Measurements from ENCODE around the gene PPTC7. TPM values are rescaled to one million over a fixed set of nuclear protein-coding genes. Genes with fewer than 3 reads are reported as not detected.

The PPTC7 gene
- total RNA-seq, 1 experiment from 2014 or later, result 18.3 TPM

DNA sequence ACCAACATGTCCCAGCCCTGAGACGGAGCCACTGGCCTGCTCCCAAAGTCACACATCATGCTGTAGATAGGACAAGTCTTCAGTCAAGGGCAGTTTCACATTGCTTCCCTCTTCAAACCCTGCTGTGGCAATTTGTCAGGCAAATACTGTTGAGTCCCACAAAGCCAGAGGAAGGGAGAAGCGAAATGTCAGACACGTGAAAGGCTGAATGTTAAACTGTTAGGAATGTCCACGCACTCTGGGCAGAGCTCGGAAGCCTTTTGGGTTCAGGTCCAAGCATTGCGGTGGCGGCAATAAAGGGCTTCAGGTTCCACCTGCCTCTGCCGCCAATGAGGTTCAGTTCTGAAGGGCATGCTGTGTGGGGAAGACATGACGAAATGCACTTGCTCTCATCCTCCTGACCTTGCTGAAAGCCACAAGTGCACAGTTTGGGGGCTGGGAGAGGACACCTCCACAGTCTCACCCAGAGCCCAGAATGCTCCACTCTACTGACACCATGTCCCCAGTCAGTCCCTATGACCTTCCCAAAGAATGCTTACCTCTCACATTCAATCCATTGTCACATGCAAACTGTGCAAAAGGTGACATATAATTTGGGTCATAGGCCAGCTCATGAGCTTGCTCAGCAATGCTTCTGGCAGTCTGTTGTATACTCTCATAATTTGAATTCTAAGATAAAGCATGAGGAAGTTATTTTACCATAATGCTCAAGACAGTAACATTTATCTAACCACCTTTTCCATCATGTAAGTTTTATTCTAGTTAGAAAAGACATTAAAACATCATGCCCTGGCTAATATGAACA lies 45.3 kb downstream of the PPTC7 start:
- intact Hi-C loops (cut with micrococcal nuclease; ENCODE audit: unreplicated experiment), result no loop called here
- CTCF ChIA-PET, result no interaction called here
- Histone ChIP-seq H3K4me3 (no peak overlapping the region), H3K9me3 (ENCODE audit: insufficient read depth, low read depth) (no peaks in the 10 kb centered on the region), H3K36me3 (ENCODE audit: low read depth) (peaks cover 32% of the 10 kb centered on the region), H3K27me3 (ENCODE audit: insufficient read depth, low read depth) (no peaks in the 10 kb centered on the region), H3K27ac (no peak overlapping the region), H3K4me1 (replicated peaks; ENCODE audit: insufficient read depth) (peaks cover 9% of the 10 kb centered on the region), H3K9me2 (ENCODE audit: insufficient read depth) (no peaks in the 10 kb centered on the region), H3F3A (ENCODE audit: insufficient read depth, low read depth) (peaks cover 24% of the 10 kb centered on the region), H4K20me1 (ENCODE audit: insufficient read depth) (no peaks in the 10 kb centered on the region), H3K79me2 (ENCODE audit: low read depth) (no peaks in the 10 kb centered on the region; the same call in 1 of the 2 replicates), H2AFZ (no peak overlapping the region), H3K4me2 (no peak overlapping the region)
- BruUV-seq (replicated peaks), result no TSS peak
- no peak for DNase-seq
- no peak for TF ChIP-seq EZH2 (IDR thresholded peaks at IDR 0.05; ENCODE audit: low read depth)
- TF ChIP-seq, protein P1, sequence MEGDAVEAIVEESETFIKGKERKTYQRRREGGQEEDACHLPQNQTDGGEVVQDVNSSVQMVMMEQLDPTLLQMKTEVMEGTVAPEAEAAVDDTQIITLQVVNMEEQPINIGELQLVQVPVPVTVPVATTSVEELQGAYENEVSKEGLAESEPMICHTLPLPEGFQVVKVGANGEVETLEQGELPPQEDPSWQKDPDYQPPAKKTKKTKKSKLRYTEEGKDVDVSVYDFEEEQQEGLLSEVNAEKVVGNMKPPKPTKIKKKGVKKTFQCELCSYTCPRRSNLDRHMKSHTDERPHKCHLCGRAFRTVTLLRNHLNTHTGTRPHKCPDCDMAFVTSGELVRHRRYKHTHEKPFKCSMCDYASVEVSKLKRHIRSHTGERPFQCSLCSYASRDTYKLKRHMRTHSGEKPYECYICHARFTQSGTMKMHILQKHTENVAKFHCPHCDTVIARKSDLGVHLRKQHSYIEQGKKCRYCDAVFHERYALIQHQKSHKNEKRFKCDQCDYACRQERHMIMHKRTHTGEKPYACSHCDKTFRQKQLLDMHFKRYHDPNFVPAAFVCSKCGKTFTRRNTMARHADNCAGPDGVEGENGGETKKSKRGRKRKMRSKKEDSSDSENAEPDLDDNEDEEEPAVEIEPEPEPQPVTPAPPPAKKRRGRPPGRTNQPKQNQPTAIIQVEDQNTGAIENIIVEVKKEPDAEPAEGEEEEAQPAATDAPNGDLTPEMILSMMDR (conservative IDR thresholded peaks at IDR 0.05), result no peak
- POLR2A ChIA-PET (ENCODE audit: unreplicated experiment), result no interaction called here

DNA sequence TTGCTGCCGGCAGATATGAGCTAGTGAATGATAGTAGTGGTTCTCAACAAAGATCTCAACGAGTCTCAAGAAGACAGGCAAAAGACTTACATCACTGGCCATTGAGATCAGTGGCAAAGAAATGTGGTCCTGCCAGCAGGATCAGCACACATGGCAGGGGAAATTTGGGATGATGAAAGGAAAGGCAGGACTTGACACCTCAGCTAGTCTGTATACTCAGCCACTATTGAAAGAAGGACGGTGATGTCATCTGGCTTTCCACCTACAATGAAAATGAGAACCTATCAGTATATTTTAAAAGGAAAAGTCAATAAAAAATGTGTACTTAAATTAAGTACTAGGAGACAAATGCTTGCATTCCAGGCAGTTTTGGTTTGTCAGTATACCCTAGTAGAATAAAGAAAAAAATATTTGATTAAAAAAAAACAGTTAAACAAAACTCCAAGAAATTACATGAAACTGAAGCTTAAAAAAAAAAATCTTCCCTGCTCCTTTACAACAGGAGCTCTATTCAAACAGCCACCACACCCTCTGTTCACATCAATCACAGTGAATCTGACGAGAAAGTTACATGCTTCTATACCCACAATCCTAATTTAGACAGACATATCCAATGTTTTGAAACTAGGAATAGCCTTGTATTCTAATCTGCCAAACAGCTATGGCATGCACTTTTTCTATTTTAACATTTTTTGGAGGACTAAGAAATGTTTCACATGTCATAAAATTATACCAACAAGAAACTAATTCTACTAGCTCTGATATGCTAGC lies 46.1 kb downstream of the PPTC7 start:
- Histone ChIP-seq H3K9me2 (ENCODE audit: insufficient read depth) (no peaks in the 10 kb centered on the region), H3K79me2 (ENCODE audit: low read depth) (no peaks in the 10 kb centered on the region; the same call in 1 of the 2 replicates), H4K20me1 (ENCODE audit: insufficient read depth) (no peaks in the 10 kb centered on the region), H3K4me3 (no peak overlapping the region), H3K36me3 (ENCODE audit: low read depth) (peaks cover 32% of the 10 kb centered on the region), H3K4me1 (replicated peaks; ENCODE audit: insufficient read depth) (peaks cover 10% of the 10 kb centered on the region), H3K4me2 (no peak overlapping the region), H3K27me3 (ENCODE audit: insufficient read depth, low read depth) (no peaks in the 10 kb centered on the region), H3F3A (ENCODE audit: insufficient read depth, low read depth) (peaks cover 24% of the 10 kb centered on the region), H3K9me3 (ENCODE audit: insufficient read depth, low read depth) (no peaks in the 10 kb centered on the region), H2AFZ (no peak overlapping the region), H3K27ac (no peak overlapping the region)
- DNase-seq, result no peak
- ChIA-PET CTCF (no interaction called here), POLR2A (ENCODE audit: unreplicated experiment) (no interaction called here)
- no TSS peak for BruUV-seq (replicated peaks)
- intact Hi-C loops (cut with micrococcal nuclease; ENCODE audit: unreplicated experiment), result no loop called here
- no peak for TF ChIP-seq EZH2 (IDR thresholded peaks at IDR 0.05; ENCODE audit: low read depth)
- TF ChIP-seq, protein P1 (conservative IDR thresholded peaks at IDR 0.05), result no peak

DNA sequence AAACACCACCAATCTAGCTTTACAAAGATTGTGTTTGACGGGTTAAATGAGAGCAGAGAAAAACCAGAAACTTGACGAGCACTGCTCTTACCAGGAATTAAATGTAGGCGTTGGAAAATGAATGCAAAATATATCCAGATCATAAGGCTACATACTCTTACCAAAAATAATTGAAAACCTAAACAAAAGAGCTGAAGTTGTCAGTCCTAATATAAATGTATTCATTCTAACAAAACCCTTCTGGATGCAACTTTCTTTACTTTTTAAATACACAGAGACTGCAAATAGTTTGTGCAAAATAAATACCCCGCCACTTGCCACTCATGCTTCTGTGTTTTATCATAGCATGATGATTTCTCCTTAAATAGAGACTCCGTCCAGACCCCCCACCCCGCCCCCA lies 48.3 kb downstream of the PPTC7 start:
- no peaks in the 10 kb centered on the region for H3K9me2 ChIP-seq (ENCODE audit: insufficient read depth)
- H4K20me1 ChIP-seq (ENCODE audit: insufficient read depth), result no peaks in the 10 kb centered on the region
- intact Hi-C loops (cut with micrococcal nuclease; ENCODE audit: unreplicated experiment), result no loop called here
- H3K27ac ChIP-seq, result no peak overlapping the region
- no peak for TF ChIP-seq EZH2 (IDR thresholded peaks at IDR 0.05; ENCODE audit: low read depth)
- TF ChIP-seq, protein P1 (conservative IDR thresholded peaks at IDR 0.05), result no peak
- peaks cover 30% of the 10 kb centered on the region for H3K36me3 ChIP-seq (ENCODE audit: low read depth)
- ChIA-PET POLR2A (ENCODE audit: unreplicated experiment) (no interaction called here), CTCF (no interaction called here)
- no TSS peak for BruUV-seq (replicated peaks)
- H3K27me3 ChIP-seq (ENCODE audit: insufficient read depth, low read depth), result no peaks in the 10 kb centered on the region
- no peak overlapping the region for H3K4me3 ChIP-seq
- H3F3A ChIP-seq (ENCODE audit: insufficient read depth, low read depth), result peaks cover 31% of the 10 kb centered on the region
- H3K4me1 ChIP-seq (replicated peaks; ENCODE audit: insufficient read depth), result peaks cover 15% of the 10 kb centered on the region
- H3K4me2 ChIP-seq, result no peak overlapping the region
- no peaks in the 10 kb centered on the region for H3K9me3 ChIP-seq (ENCODE audit: insufficient read depth, low read depth)
- no peak overlapping the region for H2AFZ ChIP-seq
- no peak for DNase-seq
- H3K79me2 ChIP-seq (ENCODE audit: low read depth), result no peaks in the 10 kb centered on the region
